GM10266 (cell line): ENCODE measurements around the gene SHISA7.

Source experiments
- DNase-seq: peaks from one replicate; pipeline ENCODE4 v3.0.0; 2012; ENCODE audit errors: extremely low spot score
- CTCF ChIP-seq: IDR thresholded peaks from 2 replicates; pipeline ENCODE4 v1.5.1; 2012; ENCODE audit warnings: mild to moderate bottlenecking, low read depth; ENCODE audit not compliant: control insufficient read depth, insufficient read depth; ENCODE audit errors: missing control alignments

The SHISA7 gene

GRCh38 chr19:55455576-55456235 lies 12.6 kb upstream of the SHISA7 start:
- no peak for DNase-seq
- TF ChIP-seq CTCF = no peak

- DNase-seq = peak; percentile 75
- peak; percentile 70 for TF ChIP-seq CTCF
These were observed 11.7 kb upstream of the SHISA7 start for GRCh38 chr19:55454787-55455243.

GRCh38 chr19:55453511-55454260 lies 10.6 kb upstream of the SHISA7 start:
- no peak for DNase-seq
- TF ChIP-seq CTCF = no peak

GRCh38 chr19:55452749-55453346 lies 9.7 kb upstream of the SHISA7 start:
- no peak for DNase-seq
- no peak for TF ChIP-seq CTCF

- DNase-seq = no peak
- TF ChIP-seq CTCF = no peak
These were observed 9.1 kb upstream of the SHISA7 start for GRCh38 chr19:55451965-55452748.

- DNase-seq = no peak
- TF ChIP-seq CTCF = no peak
These were observed 8.3 kb upstream of the SHISA7 start for GRCh38 chr19:55451163-55451964.
